ENCODE measurements around the gene NANS. TPM values are rescaled to one million over a fixed set of nuclear protein-coding genes. Genes with fewer than 3 reads are reported as not detected.

Gene NANS
- total and polyA plus RNA-seq, 2 of the 13 experiments (the other 11 are each of a cell fraction or from before 2014, with no cell fraction given), result 86.9 to 203 TPM

DNA sequence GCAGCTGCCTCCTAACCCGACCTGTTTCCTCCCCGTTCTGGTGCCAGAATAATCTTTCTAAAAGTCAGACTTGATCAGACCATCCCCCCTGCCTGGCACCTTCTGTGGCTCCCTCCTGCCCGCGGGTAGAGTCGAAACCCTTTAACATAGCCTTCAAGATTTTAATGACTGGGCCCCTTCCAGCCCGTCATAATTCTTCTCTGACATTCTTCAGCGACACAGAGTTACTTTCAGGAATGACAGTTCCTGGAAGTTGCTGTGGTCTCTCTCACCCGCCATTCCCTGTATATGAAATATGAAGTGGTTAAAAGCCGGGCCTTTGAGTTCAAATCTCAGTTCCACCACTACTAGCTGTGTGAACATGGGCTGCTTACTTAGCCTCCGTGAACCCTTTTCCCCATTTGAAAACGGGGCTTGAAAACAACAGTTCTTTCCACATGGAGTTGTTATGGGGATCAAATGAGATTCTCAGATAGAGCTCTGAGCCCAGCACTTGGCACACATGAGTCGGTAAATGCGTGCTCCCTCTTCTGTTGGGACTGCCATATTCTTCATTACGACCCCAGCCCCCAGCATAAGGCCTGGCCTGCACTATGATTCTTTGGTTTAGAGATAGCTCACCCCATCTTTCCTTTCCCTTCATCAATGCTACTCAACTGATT is 737 bp downstream of the NANS start (continued):
- TF ChIP-seq, protein P1, sequence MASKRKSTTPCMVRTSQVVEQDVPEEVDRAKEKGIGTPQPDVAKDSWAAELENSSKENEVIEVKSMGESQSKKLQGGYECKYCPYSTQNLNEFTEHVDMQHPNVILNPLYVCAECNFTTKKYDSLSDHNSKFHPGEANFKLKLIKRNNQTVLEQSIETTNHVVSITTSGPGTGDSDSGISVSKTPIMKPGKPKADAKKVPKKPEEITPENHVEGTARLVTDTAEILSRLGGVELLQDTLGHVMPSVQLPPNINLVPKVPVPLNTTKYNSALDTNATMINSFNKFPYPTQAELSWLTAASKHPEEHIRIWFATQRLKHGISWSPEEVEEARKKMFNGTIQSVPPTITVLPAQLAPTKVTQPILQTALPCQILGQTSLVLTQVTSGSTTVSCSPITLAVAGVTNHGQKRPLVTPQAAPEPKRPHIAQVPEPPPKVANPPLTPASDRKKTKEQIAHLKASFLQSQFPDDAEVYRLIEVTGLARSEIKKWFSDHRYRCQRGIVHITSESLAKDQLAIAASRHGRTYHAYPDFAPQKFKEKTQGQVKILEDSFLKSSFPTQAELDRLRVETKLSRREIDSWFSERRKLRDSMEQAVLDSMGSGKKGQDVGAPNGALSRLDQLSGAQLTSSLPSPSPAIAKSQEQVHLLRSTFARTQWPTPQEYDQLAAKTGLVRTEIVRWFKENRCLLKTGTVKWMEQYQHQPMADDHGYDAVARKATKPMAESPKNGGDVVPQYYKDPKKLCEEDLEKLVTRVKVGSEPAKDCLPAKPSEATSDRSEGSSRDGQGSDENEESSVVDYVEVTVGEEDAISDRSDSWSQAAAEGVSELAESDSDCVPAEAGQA (IDR thresholded peaks at IDR 0.05; ENCODE audit: low read depth), result no peak
- TF ChIP-seq, protein P1 (CRISPR knock-in tag; IDR thresholded peaks at IDR 0.05; ENCODE audit: borderline replicate concordance), result no peak
- TF ChIP-seq ZNF704 (CRISPR knock-in tag; IDR thresholded peaks at IDR 0.05; ENCODE audit: borderline replicate concordance) (0 out of 2 replicates have a peak, but pooled peaks have one; percentile 8), ERF (CRISPR knock-in tag; IDR thresholded peaks at IDR 0.05) (no peak), SPEN (CRISPR knock-in tag; IDR thresholded peaks at IDR 0.05; ENCODE audit: low read depth) (0 out of 2 replicates have a peak, but pooled peaks have one; percentile 9), ZNF556 (CRISPR knock-in tag; IDR thresholded peaks at IDR 0.05; ENCODE audit: borderline replicate concordance) (no peak), FOXJ3 (CRISPR knock-in tag; IDR thresholded peaks at IDR 0.05; ENCODE audit: borderline replicate concordance) (no peak), CCDC6 (CRISPR knock-in tag; IDR thresholded peaks at IDR 0.05) (no peak; the same call in 1 of the 2 replicates), THAP11 (CRISPR knock-in tag; IDR thresholded peaks at IDR 0.05) (no peak), KMT2B (CRISPR knock-in tag; IDR thresholded peaks at IDR 0.05) (0 out of 2 replicates have a peak, but pooled peaks have one; percentile 17), DRAP1 (CRISPR knock-in tag; IDR thresholded peaks at IDR 0.05) (no peak), CEBPB (IDR thresholded peaks at IDR 0.05; ENCODE audit: borderline replicate concordance, low read depth, low read length) (no peak), ZUFSP (CRISPR knock-in tag; IDR thresholded peaks at IDR 0.05; ENCODE audit: borderline replicate concordance) (no peak), TRIM24 (CRISPR knock-in tag; IDR thresholded peaks at IDR 0.05) (no peak), SAFB2 (CRISPR knock-in tag; IDR thresholded peaks at IDR 0.05; ENCODE audit: borderline replicate concordance, low read depth) (no peak), ARHGAP35 (CRISPR knock-in tag; IDR thresholded peaks at IDR 0.05; ENCODE audit: borderline replicate concordance) (no peak)

Data from HepG2 (cell line).